ENCODE results near the gene MISP3.

MISP3 gene

DNA sequence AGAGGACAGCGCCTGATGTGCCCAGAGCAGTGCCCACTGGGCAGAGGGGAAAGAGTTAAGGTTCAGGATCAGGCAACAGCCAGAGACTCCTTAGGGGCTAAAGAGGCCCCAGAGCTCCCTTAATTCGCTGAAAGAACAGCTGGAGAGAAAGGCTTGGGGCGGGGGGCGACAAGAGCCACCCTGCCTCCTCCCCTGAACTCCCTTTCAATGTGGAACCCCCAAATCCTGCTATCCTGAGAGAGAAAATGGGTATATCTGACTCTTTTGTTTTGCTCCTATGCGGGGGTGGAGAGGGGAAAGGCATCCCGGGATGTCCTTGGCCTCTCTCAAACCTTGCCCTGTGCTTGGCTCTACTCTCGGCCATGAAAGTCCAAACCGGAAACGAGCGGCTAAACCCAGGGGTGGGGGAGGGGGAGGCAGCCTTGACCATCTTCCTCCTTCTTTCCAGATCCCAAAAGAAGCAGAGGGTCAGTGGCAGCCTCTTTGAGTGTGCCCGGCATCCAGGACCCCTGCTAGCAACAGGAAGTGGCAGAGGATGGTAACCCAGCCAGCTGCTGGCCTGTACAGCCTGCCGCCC, 40.3 kb downstream of the MISP3 start:
- Histone ChIP-seq H3K9ac (ENCODE audit: low read length) (peak overlapping the region; percentile 51), H3K36me3 (ENCODE audit: insufficient read depth, low read length) (no peaks in the 10 kb centered on the region), H3K27me3 (ENCODE audit: control insufficient read depth in 1 of 2, insufficient read depth in 2 of 2, low read length in 2 of 2) (no peaks in the 10 kb centered on the region), H3K4me1 (ENCODE audit: insufficient read depth, low read length) (peaks cover 41% of the 10 kb centered on the region), H3K27ac (ENCODE audit: low read depth, low read length) (peak overlapping the region; percentile 76), H3K9me3 (ENCODE audit: low read length) (no peaks in the 10 kb centered on the region), H3K4me3 (ENCODE audit: low read depth in 1 of 2, low read length in 2 of 2) (peak overlapping the region in 1 of 2 donors; percentile 47)

- H3K9ac ChIP-seq (ENCODE audit: low read length) = no peak overlapping the region
- peak overlapping the region; percentile 76 for H3K27ac ChIP-seq (ENCODE audit: low read depth, low read length)
- peaks cover 43% of the 10 kb centered on the region for H3K4me1 ChIP-seq (ENCODE audit: insufficient read depth, low read length)
- no peaks in the 10 kb centered on the region for H3K27me3 ChIP-seq (ENCODE audit: control insufficient read depth in 1 of 2, insufficient read depth in 2 of 2, low read length in 2 of 2)
- no peaks in the 10 kb centered on the region for H3K9me3 ChIP-seq (ENCODE audit: low read length)
- no peak overlapping the region for H3K4me3 ChIP-seq (ENCODE audit: low read depth in 1 of 2, low read length in 2 of 2)
- H3K36me3 ChIP-seq (ENCODE audit: insufficient read depth, low read length) = no peaks in the 10 kb centered on the region
Observed at GRCh38 chr19:14113762-14114414, 41.3 kb downstream of the MISP3 start.

DNA sequence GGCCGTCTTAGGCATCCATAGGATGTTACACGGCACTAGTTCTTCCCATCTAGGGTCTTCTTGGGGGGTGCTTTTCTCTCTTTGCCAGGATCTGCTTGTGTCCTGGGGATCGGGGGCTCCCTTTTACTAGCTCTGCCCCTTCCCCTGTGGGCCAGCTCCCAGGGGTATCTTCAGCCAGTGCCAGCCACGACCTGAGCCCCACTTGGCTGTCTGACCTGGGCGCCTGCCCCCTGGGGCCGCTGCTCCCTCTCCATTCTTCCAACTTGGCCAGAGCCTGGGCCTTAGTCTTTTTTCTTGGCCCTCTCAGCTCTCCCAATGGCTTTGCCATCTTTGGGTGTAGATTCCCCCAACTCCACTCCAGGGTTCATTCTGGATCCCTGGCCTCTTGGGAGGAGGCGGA, 41.9 kb downstream of the MISP3 start:
- Histone ChIP-seq H3K36me3 (ENCODE audit: insufficient read depth, low read length) (no peaks in the 10 kb centered on the region), H3K9me3 (ENCODE audit: low read length) (no peaks in the 10 kb centered on the region), H3K27me3 (ENCODE audit: control insufficient read depth in 1 of 2, insufficient read depth in 2 of 2, low read length in 2 of 2) (no peaks in the 10 kb centered on the region), H3K4me3 (ENCODE audit: low read depth in 1 of 2, low read length in 2 of 2) (no peak overlapping the region), H3K4me1 (ENCODE audit: insufficient read depth, low read length) (peaks cover 49% of the 10 kb centered on the region), H3K9ac (ENCODE audit: low read length) (no peak overlapping the region), H3K27ac (ENCODE audit: low read depth, low read length) (peak overlapping the region; percentile 19)

DNA sequence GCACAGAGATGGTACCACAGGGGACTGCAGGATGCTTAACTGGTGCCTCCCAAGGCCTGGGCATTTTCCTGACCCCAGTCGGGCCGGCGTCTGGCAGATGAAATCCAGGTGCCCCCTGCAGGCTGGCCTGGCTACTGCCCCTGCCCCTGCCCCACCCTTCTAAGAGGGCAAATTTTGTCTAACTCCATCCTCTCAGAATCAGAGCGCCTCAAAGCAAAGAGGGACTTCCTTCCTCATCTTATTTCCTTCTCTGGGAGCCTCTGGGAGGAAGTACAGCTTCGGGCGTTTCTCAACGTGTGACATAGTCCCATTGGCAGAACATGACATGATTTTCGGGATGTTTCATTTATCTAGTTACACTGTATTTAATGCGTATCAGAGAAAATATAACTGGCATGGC, 42.3 kb downstream of the MISP3 start:
- H3K4me1 ChIP-seq (ENCODE audit: insufficient read depth, low read length) = peaks cover 53% of the 10 kb centered on the region
- no peak overlapping the region for H3K4me3 ChIP-seq (ENCODE audit: low read depth in 1 of 2, low read length in 2 of 2)
- H3K9ac ChIP-seq (ENCODE audit: low read length) = no peak overlapping the region
- H3K27ac ChIP-seq (ENCODE audit: low read depth, low read length) = peak overlapping the region; percentile 19
- H3K27me3 ChIP-seq (ENCODE audit: control insufficient read depth in 1 of 2, insufficient read depth in 2 of 2, low read length in 2 of 2) = no peaks in the 10 kb centered on the region
- no peaks in the 10 kb centered on the region for H3K36me3 ChIP-seq (ENCODE audit: insufficient read depth, low read length)
- no peaks in the 10 kb centered on the region for H3K9me3 ChIP-seq (ENCODE audit: low read length)

DNA sequence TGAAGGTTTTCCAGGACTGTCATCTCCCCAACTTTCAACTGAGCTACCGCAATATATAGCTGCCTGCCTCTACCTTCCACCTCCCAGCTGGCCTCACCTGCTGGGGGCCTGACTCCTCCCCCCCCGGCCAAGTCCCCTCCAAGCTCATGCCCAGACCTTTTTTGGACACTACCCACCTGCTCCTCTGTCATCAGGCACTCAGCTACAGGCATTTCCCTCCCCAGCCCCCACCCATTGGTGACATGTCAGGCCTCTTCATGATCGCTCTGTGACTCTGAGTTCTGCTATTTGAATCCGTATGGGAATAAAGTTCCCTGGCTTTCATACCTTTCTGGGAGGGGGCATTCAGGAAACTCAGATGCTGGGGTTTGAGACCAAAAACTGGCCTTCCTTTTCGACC, 43.2 kb downstream of the MISP3 start:
- peak overlapping the region in 1 of 2 donors; percentile 91 for H3K4me3 ChIP-seq (ENCODE audit: low read depth in 1 of 2, low read length in 2 of 2)
- H3K9me3 ChIP-seq (ENCODE audit: low read length) = no peaks in the 10 kb centered on the region
- peak overlapping the region; percentile 54 for H3K27ac ChIP-seq (ENCODE audit: low read depth, low read length)
- peak overlapping the region; percentile 31 for H3K9ac ChIP-seq (ENCODE audit: low read length)
- H3K27me3 ChIP-seq (ENCODE audit: control insufficient read depth in 1 of 2, insufficient read depth in 2 of 2, low read length in 2 of 2) = no peaks in the 10 kb centered on the region
- no peaks in the 10 kb centered on the region for H3K36me3 ChIP-seq (ENCODE audit: insufficient read depth, low read length)
- peaks cover 54% of the 10 kb centered on the region for H3K4me1 ChIP-seq (ENCODE audit: insufficient read depth, low read length)

DNA sequence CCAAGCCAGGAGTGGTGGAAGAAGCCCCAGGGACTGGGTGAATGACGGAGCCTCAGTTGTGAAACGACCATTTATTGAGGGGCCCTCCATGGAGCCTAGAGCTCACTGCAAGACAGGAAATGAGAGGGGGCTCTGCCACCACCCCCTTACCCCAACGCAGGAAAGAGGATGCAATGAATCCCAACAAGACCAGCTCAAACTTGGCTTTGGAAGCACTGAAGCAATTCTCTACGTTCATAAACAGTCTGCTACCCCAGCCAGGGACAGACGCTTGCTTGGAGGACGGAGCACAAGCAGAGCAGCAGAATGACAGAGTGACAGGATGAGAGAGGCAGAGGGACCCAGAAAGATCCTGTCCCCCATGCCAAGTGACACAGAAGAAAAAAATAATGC, 43.9 kb downstream of the MISP3 start:
- Histone ChIP-seq H3K4me3 (ENCODE audit: low read depth in 1 of 2, low read length in 2 of 2) (peak overlapping the region; percentile 91 to 95), H3K27me3 (ENCODE audit: control insufficient read depth in 1 of 2, insufficient read depth in 2 of 2, low read length in 2 of 2) (no peaks in the 10 kb centered on the region), H3K9ac (ENCODE audit: low read length) (peak overlapping the region; percentile 31), H3K4me1 (ENCODE audit: insufficient read depth, low read length) (peaks cover 54% of the 10 kb centered on the region), H3K36me3 (ENCODE audit: insufficient read depth, low read length) (no peaks in the 10 kb centered on the region), H3K9me3 (ENCODE audit: low read length) (no peaks in the 10 kb centered on the region), H3K27ac (ENCODE audit: low read depth, low read length) (peak overlapping the region; percentile 84)

GRCh38 chr19:14116918-14117578, 44.5 kb downstream of the MISP3 start:
- Histone ChIP-seq H3K27ac (ENCODE audit: low read depth, low read length) (peak overlapping the region; percentile 84), H3K27me3 (ENCODE audit: control insufficient read depth in 1 of 2, insufficient read depth in 2 of 2, low read length in 2 of 2) (no peaks in the 10 kb centered on the region), H3K36me3 (ENCODE audit: insufficient read depth, low read length) (no peaks in the 10 kb centered on the region), H3K9me3 (ENCODE audit: low read length) (no peaks in the 10 kb centered on the region), H3K4me3 (ENCODE audit: low read depth in 1 of 2, low read length in 2 of 2) (peak overlapping the region; percentile 91 to 95), H3K9ac (ENCODE audit: low read length) (peak overlapping the region; percentile 31), H3K4me1 (ENCODE audit: insufficient read depth, low read length) (peaks cover 54% of the 10 kb centered on the region)

- Histone ChIP-seq H3K4me1 (ENCODE audit: insufficient read depth, low read length) (peaks cover 49% of the 10 kb centered on the region), H3K4me3 (ENCODE audit: low read depth in 1 of 2, low read length in 2 of 2) (peak within 1 kb of the TSS; percentile 91 to 95)
Observed at GRCh38 chr19:14117668-14118164, 45.1 kb downstream of the MISP3 start, which contains the start of gene PRKACA. Gene PRKACA, minus strand, starts transcription at chr19:14117762. Its CDS starts 215 bp downstream, at chr19:14117547.

DNA sequence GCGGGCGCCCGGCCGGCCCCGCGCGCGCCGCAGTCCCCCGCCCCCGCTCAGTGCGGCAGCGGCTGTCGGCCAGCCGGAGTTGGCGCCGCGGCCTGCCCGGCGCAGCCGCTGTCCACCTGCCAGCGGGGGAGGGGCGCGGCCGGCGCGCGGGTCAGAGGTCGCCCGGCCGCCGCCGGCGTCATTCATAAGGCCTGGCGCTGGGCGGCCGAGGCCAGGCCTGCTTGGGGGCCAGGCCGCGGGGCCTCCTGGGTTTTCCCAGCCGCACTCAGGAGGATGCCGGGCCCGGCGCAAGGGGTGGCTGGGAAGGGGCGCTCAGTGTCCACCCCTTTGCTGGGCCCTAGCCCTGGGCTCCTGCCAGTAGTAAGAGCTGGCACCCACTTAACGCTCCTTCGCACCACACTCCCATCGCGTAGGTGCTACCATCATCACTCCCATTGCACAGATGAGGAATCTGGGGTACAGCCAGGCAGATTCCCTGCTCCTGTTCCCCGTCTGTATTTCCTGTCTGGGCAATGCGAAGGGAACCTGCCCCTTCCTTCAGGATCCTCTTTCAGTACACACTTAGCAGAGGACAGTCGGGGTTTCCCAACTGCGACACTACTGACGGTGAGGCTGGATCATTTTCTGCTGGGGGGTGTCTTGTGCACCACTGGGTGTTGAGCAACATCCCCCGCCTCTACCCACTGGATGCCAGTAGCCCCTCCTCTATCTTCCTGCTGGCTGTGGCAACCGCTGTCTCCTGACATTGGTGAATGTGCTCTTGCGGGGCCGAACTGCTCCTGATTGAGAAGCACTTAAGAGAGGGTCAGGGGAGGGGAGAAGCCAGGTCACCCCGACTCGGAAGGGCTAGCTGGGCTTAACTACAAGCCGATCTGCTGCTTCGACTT, 45.8 kb downstream of the MISP3 start:
- H3K4me1 ChIP-seq (ENCODE audit: insufficient read depth, low read length) = peaks cover 42% of the 10 kb centered on the region
- peak overlapping the region; percentile 69 for H3K9ac ChIP-seq (ENCODE audit: low read length)
- no peaks in the 10 kb centered on the region for H3K27me3 ChIP-seq (ENCODE audit: control insufficient read depth in 1 of 2, insufficient read depth in 2 of 2, low read length in 2 of 2)
- peak overlapping the region; percentile 40 to 65 for H3K4me3 ChIP-seq (ENCODE audit: low read depth in 1 of 2, low read length in 2 of 2)
- H3K9me3 ChIP-seq (ENCODE audit: low read length) = no peaks in the 10 kb centered on the region
- H3K36me3 ChIP-seq (ENCODE audit: insufficient read depth, low read length) = no peaks in the 10 kb centered on the region
- peak overlapping the region; percentile 91 for H3K27ac ChIP-seq (ENCODE audit: low read depth, low read length)

More at GRCh38 chr19:14117668-14118164, 45.1 kb downstream of the MISP3 start, which contains the start of gene PRKACA:
- Histone ChIP-seq H3K27ac (ENCODE audit: low read depth, low read length) (peak within 1 kb of the TSS; percentile 91), H3K36me3 (ENCODE audit: insufficient read depth, low read length) (no peaks in the 10 kb centered on the region), H3K9me3 (ENCODE audit: low read length) (no peaks in the 10 kb centered on the region), H3K9ac (ENCODE audit: low read length) (peak within 1 kb of the TSS; percentile 69), H3K27me3 (ENCODE audit: control insufficient read depth in 1 of 2, insufficient read depth in 2 of 2, low read length in 2 of 2) (no peaks in the 10 kb centered on the region)

- Histone ChIP-seq H3K36me3 (ENCODE audit: insufficient read depth, low read length) (no peaks in the 10 kb centered on the region), H3K27ac (ENCODE audit: low read depth, low read length) (peak overlapping the region; percentile 91), H3K9me3 (ENCODE audit: low read length) (no peaks in the 10 kb centered on the region), H3K4me1 (ENCODE audit: insufficient read depth, low read length) (peaks cover 35% of the 10 kb centered on the region), H3K27me3 (ENCODE audit: control insufficient read depth in 1 of 2, insufficient read depth in 2 of 2, low read length in 2 of 2) (no peaks in the 10 kb centered on the region), H3K4me3 (ENCODE audit: low read depth in 1 of 2, low read length in 2 of 2) (peak overlapping the region in 1 of 2 donors; percentile 65), H3K9ac (ENCODE audit: low read length) (peak overlapping the region; percentile 69)
Observed at GRCh38 chr19:14119146-14119545, 46.6 kb downstream of the MISP3 start.
